Colonic mucosa (tissue), 4 donors: Measurements from ENCODE around the gene DENND5B. TPM values are rescaled to one million over a fixed set of nuclear protein-coding genes. Genes with fewer than 3 reads are reported as not detected.
"Not testable (repeated sequence)": the region's sequence is repeated elsewhere in the genome, so short reads cannot be mapped to it uniquely, and the experiment has no call there.

Experiments
- DNase-seq: peaks from one replicate; pipeline ENCODE4 v3.0.0-alpha.2; 2020
- H3K27ac ChIP-seq: fragments of 200-600 bp; one replicate; pipeline ENCODE4 v1.8.0; 2021
- H3K27me3 ChIP-seq: fragments of 200-600 bp; one replicate; pipeline ENCODE4 v1.8.0; 2021
- H3K36me3 ChIP-seq: fragments of 200-600 bp; one replicate; pipeline ENCODE4 v1.8.0; 2021
- H3K4me1 ChIP-seq: fragments of 200-600 bp; one replicate; pipeline ENCODE4 v1.8.0; 2021; ENCODE audit warnings: mild to moderate bottlenecking
- H3K4me3 ChIP-seq: fragments of 200-600 bp; one replicate; pipeline ENCODE4 v1.8.0; 2021
- H3K9ac ChIP-seq, 2 donors: one replicate each; pipeline ENCODE4 v1.7.0; 2013; ENCODE audit warnings: control low read depth in 2 of 2, low read depth in 2 of 2, low read length in 2 of 2
- H3K9me3 ChIP-seq: fragments of 200-600 bp; one replicate; pipeline ENCODE4 v1.8.0; 2021
- intact Hi-C: fragments of 100-400 bp; cut with DNase I; formaldehyde crosslinking; loops from one replicate; pipeline ENCODE4 v1.14.1; 2022
- total RNA-seq, 2 donors: library from RNA; stranded (reverse); fragmentation: NEBNext Ultra II Directional in 1 of 2; extraction: Animal tissue kit (Norgen Biotek cat#: 25700) in 1 of 2; gene quantifications; one replicate each; pipeline ENCODE4 v1.2.1, GENCODE V29; 2021
- TF ChIP-seq, protein P1 (sequence below): fragments of 200-600 bp; IDR thresholded peaks from one replicate; pipeline ENCODE4 v1.8.0; 2022; ENCODE audit warnings: antibody characterized with exemption, mild to moderate bottlenecking
- donor health status: healthy.
- donor health status: DM: no; HTN: no; CAD: no.
- donor health status: DM: no; HTN: no; CAD: no.

DENND5B gene
- total RNA-seq, 2 donors from 2014 or later: 3.9 to 11.8 TPM

DNA sequence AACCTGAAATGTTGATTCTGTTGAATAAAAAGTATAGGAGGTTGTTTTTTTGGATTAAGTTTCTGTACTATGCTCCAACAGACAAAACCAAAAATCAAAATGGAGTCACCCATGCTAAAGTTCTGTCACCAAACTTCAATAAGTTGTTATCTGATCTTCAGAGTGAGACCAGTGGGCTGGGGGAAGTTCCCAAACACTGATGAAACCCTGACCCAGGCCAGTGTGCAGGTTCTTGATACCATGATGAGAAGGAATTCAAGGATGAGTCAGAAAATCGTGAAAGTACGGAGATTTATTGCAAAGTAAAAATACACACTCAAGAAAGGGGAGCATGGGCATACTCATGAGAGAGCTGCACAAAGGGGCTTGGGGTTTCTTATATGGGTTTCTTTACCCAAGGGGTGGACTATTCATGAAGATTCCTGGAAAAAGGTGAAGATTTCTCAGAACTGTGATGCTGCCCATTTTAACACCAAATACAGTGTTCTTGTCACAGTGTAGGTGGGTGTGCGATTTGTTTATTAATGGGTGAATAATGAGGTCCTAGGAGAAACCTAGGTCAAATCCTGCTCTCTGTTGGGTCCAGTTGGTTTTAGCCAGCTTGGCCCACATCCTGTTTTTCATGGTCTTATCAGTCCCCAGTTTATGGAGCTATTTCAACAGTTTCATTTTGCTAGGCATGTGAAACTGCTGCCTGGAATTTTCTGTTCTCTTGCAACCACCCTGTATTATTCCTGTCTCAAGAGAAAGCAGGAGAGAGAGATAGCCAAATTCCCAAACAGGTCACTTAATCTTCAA, 27.5 kb upstream of the DENND5B start:
- intact Hi-C loops: no loop called here
- H3K36me3 ChIP-seq: no peaks in the 10 kb centered on the region
- no peaks in the 10 kb centered on the region for H3K4me1 ChIP-seq
- TF ChIP-seq, protein P1, sequence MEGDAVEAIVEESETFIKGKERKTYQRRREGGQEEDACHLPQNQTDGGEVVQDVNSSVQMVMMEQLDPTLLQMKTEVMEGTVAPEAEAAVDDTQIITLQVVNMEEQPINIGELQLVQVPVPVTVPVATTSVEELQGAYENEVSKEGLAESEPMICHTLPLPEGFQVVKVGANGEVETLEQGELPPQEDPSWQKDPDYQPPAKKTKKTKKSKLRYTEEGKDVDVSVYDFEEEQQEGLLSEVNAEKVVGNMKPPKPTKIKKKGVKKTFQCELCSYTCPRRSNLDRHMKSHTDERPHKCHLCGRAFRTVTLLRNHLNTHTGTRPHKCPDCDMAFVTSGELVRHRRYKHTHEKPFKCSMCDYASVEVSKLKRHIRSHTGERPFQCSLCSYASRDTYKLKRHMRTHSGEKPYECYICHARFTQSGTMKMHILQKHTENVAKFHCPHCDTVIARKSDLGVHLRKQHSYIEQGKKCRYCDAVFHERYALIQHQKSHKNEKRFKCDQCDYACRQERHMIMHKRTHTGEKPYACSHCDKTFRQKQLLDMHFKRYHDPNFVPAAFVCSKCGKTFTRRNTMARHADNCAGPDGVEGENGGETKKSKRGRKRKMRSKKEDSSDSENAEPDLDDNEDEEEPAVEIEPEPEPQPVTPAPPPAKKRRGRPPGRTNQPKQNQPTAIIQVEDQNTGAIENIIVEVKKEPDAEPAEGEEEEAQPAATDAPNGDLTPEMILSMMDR: no peak
- no peaks in the 10 kb centered on the region for H3K27me3 ChIP-seq
- H3K9ac ChIP-seq: no peak overlapping the region
- no peaks in the 10 kb centered on the region for H3K9me3 ChIP-seq
- no peak for DNase-seq
- H3K4me3 ChIP-seq: no peak overlapping the region
- no peak overlapping the region for H3K27ac ChIP-seq

DNA sequence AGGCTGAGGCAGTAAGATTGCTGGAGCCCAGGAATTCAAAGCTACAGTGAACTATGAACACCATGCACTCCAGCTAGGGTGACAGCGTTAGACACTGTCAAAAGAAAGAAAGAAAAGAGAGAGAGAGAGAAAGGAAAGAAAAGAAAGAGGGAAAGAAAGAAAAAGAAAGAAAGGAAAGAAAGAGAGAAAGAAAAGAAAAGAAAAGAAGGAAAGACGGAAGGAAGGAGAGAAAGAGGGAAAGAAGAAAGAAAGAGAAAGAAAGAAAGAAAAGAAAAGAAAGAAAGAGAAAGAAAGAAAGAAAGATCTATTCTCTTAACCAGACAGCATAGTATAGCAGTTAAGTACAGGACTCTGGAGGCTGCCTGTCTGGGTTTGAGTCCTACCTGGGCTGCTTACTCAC, 21.9 kb upstream of the DENND5B start:
- Histone ChIP-seq H3K9me3 (no peaks in the 10 kb centered on the region), H3K36me3 (no peaks in the 10 kb centered on the region), H3K4me3 (no peak overlapping the region), H3K27ac (no peak overlapping the region), H3K9ac (no peak overlapping the region), H3K4me1 (no peaks in the 10 kb centered on the region), H3K27me3 (no peaks in the 10 kb centered on the region)
- DNase-seq: no peak
- intact Hi-C loops: no loop called here
- TF ChIP-seq, protein P1: no peak

DNA sequence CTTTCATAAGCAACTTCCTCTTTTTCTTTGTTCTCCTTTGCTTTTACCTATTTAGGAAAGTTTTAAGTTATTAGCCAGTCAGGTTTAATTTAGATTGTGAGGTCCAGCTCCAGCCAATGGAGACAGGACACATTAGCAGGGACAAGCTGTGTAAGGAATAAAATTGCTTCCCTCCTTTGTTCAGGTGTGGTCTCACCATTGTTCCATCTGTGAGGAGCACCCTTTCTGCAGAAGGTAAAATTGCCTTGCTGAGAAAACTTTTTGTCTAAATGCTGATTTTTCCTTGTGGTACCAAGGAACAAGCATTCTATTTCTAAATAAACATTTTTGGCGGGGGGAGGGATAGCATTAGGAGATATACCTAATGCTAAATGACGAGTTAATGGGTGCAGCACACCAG, 17.4 kb upstream of the DENND5B start:
- H3K4me1 ChIP-seq, H3K4me3 ChIP-seq, H3K27ac ChIP-seq, H3K27me3 ChIP-seq, H3K9me3 ChIP-seq, H3K9ac ChIP-seq, H3K36me3 ChIP-seq, intact Hi-C loops, DNase-seq: not testable (repeated sequence)

DNA sequence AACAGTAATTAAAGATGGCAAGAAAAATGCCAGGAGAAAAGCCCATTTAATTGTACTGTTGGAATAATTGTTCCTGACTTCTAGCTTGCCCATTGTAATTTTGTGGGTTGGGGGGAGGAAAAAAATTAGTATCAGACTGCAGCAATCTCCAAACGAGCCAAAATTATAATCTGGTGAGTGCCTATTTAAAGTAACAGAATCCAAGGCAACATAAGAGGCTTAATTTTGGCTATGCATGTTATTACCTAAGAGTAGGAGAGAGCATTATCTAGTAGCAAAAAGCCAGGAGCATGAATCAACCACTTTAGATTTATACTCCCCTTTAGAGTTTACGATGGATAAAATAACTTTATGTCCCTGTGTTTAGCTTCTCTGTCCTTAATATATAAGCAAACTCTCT, 14.6 kb upstream of the DENND5B start:
- H3K27ac ChIP-seq: no peak overlapping the region
- no peaks in the 10 kb centered on the region for H3K9me3 ChIP-seq
- TF ChIP-seq, protein P1: no peak
- intact Hi-C loops: no loop called here
- DNase-seq: no peak
- no peaks in the 10 kb centered on the region for H3K4me1 ChIP-seq
- no peak overlapping the region for H3K4me3 ChIP-seq
- no peaks in the 10 kb centered on the region for H3K36me3 ChIP-seq
- H3K27me3 ChIP-seq: no peaks in the 10 kb centered on the region
- H3K9ac ChIP-seq: no peak overlapping the region

DNA sequence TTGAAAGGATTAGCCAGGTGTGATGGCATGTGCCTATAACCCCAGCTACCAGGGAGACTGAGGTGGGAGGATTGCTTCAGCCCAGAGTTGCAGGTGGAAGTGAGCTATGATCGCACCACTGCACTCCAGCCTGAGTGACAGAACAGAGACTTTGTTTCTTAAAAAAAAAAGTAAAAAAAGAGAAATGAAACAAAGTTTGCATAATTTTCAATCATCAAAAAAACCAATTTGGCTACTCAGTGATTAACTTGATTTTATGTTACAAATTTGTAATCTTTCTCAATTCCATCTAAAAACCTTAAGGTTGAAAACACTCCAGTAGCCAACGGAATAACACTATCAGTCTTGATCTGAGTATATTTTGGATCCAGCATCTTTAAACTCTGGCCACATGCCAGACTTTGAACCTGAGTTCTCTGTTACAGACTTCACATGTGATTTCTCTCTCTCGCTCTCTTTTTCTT, 12.6 kb upstream of the DENND5B start:
- DNase-seq: no peak
- H3K9ac ChIP-seq: no peak overlapping the region
- no peaks in the 10 kb centered on the region for H3K27me3 ChIP-seq
- H3K4me1 ChIP-seq: no peaks in the 10 kb centered on the region
- no peak overlapping the region for H3K4me3 ChIP-seq
- intact Hi-C loops: no loop called here
- TF ChIP-seq, protein P1: no peak
- no peak overlapping the region for H3K27ac ChIP-seq
- no peaks in the 10 kb centered on the region for H3K9me3 ChIP-seq
- no peaks in the 10 kb centered on the region for H3K36me3 ChIP-seq

DNA sequence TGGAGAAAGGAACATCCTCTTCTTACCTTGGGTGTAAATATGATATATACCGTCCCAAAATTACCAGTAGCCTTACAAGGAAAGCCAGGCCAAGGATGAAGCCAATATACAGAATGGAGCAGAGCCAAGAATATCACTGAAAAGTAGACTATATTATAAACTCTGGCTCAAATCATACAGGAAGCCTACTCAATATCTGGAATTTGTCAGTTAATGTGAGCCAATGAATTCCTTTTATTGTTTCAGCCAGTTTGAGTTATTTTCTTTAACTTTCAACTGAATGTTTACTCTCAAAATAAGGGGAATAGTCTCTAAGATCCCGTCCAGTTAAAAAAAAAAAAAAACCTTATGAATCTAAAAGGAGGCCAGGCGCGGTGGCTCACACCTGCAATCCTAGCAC, 9.8 kb upstream of the DENND5B start:
- no peak overlapping the region for H3K9ac ChIP-seq

More for the DNA sequence above, 9.8 kb upstream of the DENND5B start:
- TF ChIP-seq, protein P1: no peak
- no peak overlapping the region for H3K4me3 ChIP-seq
- H3K9me3 ChIP-seq: no peaks in the 10 kb centered on the region
- no peaks in the 10 kb centered on the region for H3K27me3 ChIP-seq
- no peaks in the 10 kb centered on the region for H3K4me1 ChIP-seq
- intact Hi-C loops: no loop called here
- no peak overlapping the region for H3K27ac ChIP-seq
- H3K36me3 ChIP-seq: no peaks in the 10 kb centered on the region
- DNase-seq: no peak
